ENCODE data around the gene CHST3.
"Not testable (repeated sequence)": the region's sequence is repeated elsewhere in the genome, so short reads cannot be mapped to it uniquely, and the experiment has no call there.

The CHST3 gene

DNA sequence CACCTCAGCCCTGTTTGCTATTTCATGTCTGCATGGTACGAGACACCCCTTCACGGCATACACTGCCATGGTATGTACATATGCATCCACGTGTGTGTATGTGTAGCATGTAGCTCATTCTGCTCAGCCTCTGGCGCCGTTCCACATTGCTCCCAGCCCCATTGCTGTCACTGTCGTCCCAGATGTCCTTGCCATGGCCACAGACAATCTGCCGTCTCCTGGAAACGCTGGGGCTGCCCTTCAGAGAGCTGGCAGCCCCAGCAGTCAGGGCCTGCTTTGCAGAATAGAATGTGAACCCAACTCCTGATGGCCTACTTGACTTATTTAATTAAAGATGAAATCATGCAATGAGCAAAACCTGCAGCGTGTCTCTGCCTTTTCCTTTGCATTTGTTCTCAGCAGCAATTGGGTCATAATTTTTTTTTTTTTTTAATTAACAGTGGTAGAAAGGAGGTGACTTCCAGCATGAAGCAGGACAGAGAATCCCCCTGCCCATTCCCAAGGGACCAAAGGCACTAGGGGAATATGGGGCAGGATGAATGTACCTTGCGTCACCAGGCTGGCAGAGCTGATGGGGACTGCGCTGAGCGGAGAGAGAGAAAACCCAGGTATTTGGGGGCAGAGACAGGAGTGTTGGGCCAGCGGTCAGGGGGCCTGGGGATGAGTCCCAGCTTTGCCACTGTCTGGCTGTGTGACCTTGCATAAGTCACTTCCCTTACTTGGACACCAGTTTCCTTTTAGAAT is 49.2 kb downstream of the CHST3 start:
- no peak for DNase-seq

DNA sequence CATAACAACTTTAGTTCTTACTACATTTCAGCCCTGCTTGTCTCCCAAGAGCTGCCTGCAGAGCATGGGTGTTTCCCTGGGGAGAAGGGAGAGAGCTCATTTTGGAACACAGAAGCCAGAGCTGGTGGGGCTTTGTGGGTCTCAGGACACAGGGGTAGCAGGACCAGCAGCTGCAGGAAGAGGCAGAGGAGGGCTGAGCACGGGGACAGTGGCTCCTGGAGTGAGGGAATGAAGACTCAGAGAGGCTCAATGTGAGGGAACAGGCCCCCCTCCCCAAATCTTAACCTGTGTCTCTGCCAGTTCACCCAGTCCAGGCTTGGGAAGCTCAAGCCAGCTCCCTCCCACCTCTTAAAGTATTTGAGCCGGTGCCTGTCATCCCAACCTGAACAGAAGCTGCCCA is 50.0 kb downstream of the CHST3 start:
- no peak for DNase-seq

DNA sequence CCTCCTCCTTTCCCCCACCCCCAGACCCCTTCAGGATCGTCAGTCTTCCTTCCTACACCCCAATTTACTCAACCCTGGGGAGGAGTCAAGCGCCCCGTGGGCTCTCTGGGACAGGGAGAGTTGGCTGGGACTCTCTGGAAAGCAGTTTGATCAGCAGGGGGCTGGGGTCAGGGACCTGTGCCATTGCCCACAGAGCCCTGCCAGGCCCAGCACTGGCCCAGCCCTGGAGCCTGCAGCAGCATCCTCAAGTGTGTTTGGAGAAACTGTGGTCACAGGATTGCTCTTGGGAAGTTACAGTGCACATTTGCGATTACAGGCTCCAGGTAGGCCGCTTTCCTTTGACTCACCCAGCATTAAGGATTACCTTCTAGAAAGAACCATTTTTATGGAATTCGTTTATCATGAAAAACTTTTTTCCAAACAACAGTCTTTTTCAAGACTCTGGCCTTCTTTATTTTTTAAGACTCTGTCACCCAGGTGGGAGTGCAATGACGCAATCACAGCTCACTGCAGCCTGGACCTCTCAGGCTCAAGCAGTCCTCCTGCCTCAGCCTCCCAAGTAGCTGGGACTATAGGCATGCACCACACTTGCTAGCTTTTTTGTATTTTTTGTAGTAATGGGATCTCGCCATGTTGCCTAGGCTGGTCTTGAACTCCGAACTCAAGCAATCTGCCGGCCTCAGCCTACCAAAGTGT is 50.7 kb downstream of the CHST3 start:
- no peak for DNase-seq

DNA sequence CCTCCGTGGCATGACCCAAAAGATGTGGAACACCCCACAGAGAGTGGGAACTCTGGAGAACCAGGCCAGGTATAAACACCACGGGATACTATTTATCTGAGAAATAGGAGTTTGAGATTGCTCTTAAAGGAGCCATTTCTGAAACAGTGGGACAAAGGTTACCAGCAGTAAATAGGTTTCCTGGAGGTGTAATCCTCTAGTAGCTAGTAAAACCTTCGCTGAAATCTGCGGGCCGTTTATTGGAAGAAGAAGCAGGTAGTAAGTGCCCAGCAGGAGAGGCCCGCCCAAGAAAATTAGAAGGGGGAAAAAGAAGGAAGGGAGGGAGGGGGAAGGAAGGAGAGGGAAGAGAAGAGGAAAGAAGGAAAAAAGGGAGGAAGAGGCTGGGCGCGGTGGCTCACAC is 51.6 kb downstream of the CHST3 start:
- DNase-seq: no peak

DNA sequence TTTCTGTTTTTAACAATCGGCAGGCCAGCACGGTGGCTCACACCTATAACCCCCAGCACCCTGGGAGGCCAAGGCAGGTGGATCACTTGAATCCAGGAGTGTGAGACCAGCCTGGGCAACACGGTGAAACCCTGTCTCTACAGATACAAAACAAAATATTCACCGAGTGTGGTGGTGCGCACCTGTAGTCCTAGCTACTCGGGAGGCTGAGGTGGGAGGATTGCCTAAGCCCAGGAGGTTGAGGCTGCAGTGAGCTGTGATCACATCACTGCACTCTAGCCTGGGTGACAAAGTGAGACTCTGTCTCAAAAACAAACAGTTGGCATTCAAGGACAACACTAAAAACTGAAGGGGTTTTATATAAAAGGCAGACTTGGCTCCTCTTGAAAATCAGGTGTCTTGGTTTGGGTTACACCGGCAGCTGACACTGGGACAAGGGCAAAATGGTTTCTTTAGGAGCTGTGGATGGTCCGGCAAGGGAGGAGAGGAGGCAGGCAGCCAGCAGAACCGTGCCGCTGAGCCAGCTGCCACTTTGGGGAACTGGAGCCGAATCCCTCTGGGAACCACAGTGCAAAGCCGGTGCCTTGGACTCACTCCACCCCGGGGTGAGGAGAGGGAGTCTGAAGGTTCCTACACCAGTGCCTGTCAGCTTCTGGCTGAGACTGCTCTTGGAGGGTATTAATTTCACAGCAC is 52.6 kb downstream of the CHST3 start:
- peak; percentile 45 for DNase-seq

DNA sequence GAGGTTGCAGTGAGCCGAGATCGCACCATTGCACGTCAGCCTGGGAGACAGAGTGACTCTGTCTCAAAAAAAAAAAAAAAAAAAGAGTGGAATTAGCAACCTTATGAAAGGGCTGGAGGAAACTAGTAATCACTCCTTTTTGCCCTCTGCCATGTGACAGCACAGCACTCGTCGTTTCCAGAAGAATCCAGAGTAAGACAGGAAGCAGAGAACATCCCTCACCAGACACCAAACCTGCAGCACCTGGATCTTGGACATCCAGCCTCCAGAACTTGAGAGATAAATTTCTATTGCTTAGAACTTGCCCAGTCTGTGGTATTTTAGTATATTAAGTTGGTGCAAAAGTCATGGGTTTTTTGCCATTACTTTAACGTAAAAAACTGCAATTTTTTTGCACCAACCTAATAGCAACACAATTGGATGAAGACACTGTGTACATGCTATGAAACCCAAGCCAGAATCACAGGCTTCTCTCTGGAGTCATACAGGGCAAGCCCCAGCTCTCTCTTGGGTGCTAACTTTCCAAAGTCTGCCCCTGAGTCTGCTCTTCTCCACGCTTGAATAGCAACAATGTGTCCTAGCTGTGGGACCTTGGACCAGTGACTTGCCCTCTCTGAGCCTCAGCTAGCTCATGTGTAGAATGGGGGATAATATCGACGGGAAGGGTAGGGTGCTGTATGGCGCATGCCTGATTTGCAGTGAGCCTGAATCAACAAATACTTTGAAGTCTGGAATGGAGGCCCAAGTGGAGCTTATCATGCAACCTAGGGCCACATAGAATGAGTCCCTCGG is 55.1 kb downstream of the CHST3 start:
- no peak for DNase-seq

DNA sequence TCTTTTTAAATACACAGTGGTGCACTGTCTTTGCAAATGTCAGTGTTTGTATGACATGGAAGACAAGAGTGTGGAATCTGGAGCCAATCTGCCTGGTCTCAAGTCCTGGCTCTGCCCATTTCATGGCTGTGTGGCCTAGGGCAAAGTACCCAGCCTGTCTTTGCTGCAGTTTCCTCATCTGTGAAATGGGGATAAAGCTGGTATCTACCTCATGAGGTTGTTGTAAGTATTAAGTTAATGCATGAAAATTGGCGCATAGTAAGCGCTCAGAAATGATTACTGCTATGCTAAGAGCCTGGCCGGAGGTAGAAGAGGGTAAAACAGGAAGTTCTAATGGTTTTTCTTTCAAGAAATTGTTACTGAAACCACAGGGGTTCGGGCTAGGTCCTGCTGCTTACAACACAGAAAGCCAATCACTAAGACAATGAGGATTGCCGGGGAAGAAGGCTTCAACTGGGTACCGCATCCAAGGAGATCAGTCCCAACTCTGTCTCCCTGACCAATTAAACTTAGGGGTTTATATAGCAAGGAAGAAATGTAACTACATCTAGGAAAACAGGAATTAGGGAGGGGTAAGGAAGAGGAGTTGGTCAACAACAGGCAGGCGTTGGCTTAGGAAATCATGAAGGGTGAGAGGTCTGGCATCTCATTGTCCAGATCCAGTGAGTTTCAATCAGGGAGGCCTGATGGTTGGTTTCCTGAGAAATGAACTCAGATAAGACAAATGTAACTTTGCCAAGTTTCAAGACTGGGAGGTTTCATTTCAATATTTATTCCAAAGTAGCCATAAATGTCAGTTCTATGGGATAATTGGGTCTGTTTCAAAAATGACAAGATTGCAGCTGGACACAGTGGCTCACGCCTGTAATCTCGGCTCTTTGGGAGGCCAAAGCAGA is 57.0 kb downstream of the CHST3 start:
- DNase-seq: no peak

DNA sequence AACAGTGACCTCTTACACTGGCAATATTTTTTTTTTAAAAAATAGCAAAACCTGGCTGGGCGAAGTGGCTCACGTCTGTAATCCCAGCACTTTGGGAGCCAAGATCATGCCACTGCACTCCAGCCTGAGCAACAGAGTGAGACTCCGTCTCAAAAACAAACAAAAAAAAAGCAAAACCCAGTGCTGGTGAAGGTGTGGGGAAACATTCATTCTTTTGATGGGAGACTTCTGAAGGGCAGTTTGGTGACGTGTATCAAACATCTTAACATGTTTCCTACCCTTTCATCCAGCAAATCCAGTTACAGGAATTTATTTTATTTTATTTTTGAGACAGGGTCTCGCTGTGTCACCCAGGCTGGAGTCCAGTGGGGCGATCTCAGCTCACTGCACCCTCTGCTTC is 58.0 kb downstream of the CHST3 start:
- DNase-seq: no peak

DNA sequence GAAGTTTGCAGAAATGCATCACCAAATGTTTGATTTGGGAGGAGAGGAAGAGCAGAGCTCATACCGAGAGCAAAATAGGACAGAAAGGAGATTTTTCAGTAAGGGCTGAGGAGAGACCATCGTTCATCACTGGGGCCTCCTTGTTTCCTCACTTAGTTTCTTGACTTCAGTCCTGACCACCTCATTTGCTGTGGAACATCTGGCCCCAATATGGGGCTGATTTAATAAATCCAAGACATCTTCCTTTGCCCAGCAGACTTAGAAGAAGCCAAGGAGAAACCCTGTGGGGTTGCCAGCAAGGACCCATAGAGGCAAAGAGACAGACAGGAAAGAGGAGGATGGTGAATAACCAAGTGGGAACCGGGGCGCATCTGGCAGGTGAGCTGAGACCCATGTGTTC is 60.4 kb downstream of the CHST3 start:
- no peak for DNase-seq

DNA sequence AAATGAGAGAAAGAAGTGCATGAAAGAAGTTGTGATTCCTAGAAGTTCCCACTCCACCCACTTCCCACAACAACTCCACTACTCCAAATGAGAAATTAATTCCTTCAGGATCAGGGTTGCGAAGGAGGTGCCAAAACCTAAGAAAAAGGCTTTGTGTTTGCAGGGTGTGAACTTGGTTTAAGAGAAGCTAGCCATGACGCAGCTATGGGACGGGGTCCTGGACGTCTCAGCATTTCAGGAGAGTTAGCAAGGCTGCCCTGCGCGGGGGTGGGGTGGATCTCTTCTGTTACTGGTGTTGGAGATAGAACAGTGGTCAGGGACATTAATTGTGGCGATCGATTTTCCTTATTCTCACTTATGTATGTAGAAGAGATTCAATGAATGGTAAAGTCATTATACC is 61.2 kb downstream of the CHST3 start:
- DNase-seq: no peak

DNA sequence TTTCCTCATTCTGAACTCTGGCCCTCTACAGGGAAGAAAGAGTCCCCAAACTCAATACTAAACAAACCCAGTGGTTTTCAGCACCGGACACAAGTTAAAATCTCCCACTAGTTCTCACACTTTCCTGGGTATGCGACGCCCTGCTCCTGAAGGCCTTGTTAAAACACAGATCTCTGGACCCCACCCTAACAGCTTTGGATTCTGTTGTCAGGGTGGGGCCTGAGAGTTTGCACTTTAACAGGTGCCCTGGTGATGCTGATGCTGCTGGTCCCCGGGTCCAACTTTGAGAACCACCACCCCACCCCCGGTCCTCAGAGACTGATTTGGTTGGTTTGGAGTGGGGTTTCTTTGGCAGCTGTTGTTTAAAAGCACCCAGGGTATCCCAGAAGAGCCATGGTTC is 61.6 kb downstream of the CHST3 start:
- no peak for DNase-seq

DNA sequence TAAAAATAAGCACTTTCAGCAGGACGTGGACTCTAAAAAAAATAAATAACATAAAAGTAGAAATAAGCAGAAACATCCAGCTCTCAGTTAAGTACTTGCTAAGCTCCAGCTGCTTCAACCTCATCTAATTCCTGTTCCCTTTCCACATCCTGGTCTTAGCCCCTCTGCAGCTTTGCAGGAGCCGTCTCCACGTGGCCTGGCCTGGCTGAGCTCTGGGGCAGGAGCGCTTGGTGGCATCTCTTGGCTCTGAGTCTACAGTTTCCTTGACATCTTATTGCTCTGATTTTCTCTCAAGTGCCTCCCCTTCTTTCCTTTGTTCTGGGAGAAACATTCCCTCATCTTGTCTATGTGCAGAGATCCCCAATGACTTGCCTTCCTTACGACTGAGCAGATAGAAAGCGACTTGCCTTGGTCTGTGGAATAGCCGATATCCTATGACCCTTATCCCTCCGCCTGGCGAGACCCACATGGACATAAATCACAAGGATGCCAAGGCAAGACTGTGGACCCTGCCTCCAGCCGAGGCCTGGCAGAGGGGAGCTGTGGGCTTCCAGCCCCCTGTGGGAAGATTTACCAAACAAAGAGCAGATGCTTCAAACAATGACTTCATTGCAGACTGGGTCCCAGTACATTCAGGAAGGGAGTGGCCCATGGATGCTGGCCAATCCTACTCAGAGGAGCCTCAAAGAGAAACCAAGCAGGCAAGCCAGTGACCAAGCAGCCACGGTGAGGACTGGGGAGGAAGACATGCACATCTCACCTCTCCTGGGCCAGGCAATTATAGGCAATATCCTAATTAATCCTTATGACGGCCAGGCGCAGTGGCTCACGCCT is 62.3 kb downstream of the CHST3 start:
- no peak for DNase-seq

DNA sequence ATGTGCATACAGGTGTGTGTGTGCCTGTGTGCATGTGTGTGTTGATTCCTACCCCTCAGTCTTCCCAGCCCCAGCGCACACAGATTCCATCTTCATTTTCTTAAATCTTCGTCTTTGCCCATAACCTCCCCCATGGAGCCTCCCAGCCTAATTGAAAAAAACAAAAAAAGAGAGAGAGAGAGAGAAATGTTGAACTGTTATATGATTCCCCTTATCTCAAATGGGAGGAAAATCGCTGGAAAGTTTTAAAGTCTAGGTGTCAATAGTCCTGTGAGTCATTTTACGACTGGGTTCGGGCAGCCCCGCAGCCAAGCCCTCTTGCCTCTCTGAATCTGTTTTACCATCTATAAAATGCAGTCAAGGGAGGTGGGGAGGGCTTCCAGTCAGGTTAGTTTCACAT is 63.3 kb downstream of the CHST3 start:
- DNase-seq: no peak

DNA sequence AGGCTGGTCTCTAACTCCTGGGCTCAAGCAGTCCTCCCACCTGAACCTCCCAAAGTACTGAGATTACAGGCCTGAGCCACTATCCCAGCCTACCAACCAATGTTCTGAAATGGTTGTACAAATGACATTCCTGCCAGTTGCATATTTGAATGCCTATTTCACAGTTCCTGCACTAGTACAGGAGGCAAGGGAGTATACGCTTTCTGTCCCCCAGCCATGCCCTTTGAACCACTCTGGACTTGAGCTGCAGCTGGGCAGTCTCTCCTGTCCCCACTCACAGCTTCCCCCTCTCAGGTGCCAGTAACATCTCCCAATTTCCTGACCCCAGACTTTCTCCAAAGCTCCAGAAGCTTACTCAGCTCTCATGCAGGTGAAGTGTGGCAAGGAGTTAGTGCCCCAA is 65.2 kb downstream of the CHST3 start:
- no peak for DNase-seq

DNA sequence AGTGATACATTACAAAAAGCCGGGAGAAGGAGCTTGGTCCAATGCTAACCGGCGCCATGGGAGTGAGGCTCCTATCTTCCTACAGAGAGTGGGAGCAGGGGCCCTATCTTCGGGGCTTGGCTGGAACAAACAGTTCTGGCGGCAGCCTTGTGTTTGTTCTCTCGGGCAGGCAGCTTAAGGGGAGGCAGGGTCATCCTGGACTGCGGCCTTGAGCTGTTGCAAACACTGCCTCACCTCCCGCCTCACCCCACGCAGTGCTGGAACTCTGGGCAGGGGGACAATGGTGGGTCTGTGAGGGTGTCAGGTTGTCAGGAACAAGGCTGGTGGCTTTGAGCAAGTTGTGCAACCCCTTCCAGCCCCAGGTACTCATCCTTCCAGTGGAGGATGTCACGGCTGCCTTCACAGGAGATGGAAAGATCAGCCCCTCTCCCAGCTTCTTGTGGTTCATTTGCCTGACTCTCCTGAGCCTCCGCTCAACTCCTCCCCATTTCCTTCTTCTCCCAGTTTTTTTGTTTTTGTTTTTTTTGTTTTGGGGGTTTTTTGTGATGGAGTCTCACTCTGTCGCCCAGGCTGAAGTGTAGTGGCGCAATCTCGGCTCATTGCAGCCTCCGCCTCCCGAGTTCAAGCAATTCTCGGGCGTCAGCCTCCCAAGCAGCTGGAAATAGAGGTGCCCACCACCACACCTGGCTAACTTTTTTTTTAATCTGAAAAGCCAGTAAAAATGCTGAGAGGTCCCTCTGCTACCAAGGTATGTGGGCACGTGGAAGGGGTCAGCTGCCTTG is 66.8 kb downstream of the CHST3 start:
- DNase-seq: no peak

DNA sequence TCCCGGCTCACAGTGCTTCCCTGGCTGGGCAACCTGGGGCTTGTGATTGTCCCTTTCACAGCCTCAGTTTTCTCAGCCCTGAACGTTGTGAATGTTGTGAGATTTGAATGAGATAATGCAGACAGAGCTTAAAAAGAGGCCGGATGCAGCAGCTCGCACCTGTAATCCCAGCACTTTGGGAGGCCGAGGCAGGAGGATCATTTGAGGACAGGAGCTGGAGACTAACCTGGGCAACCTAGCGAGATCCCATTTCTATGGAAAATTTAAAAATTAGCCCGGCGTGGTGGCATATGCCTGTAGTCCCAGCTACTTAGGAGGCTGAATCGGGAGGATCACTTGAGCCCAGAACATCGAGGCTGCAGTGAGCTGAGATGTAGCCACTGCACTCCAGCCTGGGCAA is 67.5 kb downstream of the CHST3 start:
- DNase-seq: no peak

DNA sequence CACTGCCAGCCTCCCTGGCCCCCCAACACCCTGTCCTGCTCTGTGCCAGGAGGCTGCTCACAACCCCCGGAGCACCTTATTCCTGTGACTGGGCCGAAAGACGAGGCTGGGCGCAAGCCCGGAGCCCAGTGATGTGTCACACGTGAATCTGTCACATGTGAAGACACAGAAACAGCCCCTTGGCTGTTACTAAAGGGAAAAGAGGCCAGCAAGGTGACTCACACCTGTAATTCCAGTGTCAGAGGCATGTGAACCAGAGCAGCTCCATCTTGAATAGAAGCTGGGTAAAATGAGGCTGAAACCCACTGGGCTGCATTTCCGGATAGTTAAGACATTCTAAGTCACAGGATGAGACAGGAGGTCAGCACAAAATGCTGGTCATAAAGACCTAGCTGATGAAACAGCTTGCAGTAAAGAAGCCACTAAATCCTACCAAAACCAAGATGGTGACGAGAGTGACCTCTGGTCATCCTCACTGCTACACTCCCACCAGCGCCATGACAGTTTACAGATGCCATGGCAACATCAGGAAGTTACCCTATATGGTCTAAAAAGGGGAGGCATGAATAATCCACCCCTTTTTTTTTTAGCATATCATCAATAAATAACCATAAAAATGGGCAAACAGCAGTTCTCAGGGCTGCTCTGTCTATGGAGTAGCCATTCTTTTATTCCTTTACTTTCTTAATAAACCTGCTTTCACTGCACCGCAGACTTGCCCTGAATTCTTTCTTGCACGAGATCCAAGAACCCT is 68.4 kb downstream of the CHST3 start:
- DNase-seq: not testable (repeated sequence)

DNA sequence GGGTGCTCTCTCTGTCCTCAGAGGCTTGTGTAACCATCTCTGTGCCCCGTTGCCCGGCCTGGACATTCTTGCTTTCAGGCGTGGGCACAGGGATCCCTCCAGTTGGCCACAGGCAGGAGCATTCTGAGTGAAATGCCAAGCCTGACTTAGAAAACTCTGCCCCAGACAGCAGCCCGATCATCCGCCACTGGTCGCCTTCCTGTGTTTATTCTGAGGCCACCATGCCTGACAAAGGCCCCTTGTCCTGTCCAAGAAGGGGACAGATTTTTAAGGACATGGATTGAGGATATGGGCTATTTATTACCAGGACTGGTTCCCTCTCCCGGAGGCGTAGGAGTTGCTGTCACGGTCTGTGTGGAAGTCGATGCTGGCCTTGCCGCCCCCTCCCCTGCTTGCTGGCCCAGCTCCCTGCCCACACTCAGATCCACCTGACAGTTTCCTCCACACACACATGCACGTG is 69.9 kb downstream of the CHST3 start:
- no peak for DNase-seq

DNA sequence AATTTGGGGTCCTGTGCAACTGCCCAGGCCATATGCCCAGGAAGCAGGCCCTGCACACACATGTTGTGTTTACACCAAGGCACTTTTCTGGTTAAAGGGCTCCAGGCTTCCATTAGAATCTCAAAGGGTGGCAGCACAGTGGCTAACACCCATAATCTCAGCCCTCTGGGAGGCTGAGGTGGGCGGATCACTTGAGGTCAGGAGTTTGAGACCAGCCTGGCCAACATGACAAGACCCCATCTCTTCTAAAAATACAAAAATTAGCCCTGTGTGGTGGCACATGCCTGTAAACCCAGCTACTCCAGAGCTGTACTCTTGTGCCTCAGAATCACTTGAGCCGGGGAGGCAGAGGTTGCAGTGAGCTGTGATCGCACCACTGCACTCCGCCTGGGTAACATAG is 70.6 kb downstream of the CHST3 start:
- DNase-seq: no peak

Data from NCI-H2171 (cell line).